GM12874 (cell line): ENCODE results near the gene GPR135.

Experiments
- TF ChIP-seq, protein P1 (sequence below): IDR thresholded peaks from 2 replicates; pipeline ENCODE4 v1.5.1; 2011; ENCODE audit warnings: low read depth, mild to moderate bottlenecking, control low read depth, low read length, moderate library complexity; ENCODE audit not compliant: insufficient read depth

Gene GPR135

DNA sequence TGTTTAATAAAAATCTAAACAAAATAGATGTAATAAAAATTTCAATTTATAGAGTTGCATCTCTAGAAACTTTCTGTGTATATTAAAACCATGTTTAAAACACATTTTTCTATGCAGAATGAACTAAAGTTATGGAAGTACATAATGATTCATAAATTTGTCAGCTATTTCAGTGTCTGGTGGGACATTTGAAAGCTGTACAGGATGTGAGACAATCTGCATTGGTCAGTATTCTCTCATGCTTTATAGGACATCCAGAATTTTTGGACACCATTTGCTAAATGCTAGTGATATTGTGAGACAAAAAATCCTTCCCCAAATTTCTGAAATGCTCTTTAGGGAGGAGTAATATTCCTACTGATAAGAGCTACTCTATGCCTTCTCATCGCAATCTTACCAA, 13.3 kb downstream of the GPR135 start:
- TF ChIP-seq, protein P1, sequence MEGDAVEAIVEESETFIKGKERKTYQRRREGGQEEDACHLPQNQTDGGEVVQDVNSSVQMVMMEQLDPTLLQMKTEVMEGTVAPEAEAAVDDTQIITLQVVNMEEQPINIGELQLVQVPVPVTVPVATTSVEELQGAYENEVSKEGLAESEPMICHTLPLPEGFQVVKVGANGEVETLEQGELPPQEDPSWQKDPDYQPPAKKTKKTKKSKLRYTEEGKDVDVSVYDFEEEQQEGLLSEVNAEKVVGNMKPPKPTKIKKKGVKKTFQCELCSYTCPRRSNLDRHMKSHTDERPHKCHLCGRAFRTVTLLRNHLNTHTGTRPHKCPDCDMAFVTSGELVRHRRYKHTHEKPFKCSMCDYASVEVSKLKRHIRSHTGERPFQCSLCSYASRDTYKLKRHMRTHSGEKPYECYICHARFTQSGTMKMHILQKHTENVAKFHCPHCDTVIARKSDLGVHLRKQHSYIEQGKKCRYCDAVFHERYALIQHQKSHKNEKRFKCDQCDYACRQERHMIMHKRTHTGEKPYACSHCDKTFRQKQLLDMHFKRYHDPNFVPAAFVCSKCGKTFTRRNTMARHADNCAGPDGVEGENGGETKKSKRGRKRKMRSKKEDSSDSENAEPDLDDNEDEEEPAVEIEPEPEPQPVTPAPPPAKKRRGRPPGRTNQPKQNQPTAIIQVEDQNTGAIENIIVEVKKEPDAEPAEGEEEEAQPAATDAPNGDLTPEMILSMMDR: no peak

DNA sequence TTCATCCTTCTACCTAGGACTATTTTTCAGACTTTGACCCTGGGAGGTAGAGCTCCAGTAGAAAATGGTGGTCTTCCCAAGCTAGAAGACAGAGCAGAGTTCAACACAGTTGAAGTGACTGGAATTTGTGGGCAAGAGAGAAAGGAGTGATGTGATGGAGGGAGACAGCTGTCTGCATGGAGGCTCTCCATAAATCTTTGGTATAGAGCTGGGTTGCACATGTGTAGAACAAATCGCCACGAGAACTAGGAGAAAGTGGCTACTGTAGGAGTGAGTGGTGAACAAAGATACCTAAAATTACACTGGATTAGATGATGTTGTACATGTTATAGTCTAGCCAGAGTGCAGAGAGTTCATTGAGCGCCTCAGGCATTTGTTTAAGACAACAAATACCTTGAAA, 14.5 kb downstream of the GPR135 start:
- TF ChIP-seq, protein P1: no peak

DNA sequence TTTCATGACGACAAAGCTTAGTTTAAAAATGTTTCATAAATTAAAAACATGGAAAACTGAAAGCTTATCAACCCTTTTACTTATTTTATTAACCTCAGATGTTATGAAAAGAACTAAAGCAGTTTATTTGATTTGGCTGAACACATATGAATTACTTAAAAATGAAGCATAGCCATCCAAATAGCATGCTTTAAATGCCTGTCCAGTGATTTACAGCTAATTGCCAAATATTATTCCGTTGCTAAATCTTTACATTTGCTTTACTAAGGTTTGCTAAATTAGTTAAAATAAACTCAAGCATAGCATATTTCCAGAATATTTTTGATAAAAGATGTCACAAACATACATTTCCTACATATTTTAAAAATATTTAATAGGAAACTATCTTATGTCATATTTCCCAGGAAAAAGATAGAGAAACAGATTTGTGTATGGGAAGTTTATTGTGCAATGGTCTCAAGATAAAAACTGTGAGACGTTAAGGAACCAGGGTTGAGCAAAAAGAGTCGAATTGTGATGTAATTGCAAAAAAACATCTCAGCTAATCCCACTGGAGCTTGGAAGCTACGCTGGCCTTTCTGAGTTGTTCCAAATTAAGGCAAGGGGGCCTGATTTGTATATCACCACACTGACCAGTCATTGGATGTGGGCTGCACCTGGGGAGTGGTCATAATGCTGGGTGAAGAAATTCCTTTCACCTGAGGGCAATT, 25.8 kb downstream of the GPR135 start:
- TF ChIP-seq, protein P1: no peak

DNA sequence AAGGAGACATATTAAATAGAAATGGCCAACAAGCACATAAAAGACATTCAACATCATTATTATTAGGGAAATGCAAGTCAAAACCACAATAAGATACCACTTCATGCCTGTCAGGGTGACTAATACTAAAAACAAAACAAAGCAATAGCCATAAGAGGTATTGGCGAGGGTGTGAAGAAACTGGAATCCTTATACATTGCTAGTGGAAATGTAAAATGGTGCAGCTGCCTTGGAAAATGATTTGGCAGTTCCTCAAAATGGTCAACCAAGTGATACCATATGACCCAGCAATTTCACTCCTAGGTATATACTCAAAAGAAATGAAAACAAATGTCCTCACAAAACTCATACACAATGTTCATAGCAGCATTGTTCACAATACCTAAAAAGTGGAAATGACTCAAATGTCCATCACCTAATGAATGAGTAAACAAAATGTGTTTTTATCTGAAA, 27.0 kb downstream of the GPR135 start:
- TF ChIP-seq, protein P1: no peak

DNA sequence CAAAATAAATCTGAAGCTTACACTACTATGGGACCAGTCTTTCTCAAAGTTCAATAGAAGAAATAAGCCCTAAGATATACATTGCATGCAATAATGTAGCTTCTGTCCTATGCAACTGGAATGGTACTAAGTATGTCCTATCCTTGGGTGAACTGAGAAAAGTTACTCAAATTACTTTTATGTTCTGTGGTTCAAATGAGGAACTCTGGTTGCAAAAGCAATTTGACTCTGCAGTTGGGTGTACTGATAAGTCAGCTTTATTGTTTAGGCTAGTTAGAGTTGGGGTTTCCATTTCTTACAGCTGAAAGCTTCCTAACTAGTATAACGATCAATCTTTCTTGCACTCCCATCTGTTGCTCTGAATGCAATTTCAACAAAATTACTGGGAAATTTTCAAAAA, 29.2 kb downstream of the GPR135 start:
- TF ChIP-seq, protein P1: no peak

DNA sequence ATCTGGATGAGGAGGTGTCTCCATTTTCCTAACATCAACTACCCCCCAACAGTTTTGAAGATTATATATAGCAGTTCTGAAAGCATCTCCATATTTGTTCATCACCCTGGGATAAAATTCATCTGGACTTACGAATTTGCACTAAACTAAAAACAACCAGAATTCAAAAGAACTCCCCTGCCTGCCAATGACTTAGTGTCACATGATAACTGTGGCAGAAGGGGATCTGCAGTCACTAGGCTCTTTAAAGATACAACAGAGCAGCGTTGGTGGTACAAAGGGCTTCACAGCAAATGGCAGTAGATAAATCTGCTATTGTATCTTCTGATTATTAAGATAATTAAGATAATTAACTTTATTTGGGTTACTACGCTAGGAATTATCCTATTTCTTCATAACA, 30.1 kb downstream of the GPR135 start:
- TF ChIP-seq, protein P1: no peak

DNA sequence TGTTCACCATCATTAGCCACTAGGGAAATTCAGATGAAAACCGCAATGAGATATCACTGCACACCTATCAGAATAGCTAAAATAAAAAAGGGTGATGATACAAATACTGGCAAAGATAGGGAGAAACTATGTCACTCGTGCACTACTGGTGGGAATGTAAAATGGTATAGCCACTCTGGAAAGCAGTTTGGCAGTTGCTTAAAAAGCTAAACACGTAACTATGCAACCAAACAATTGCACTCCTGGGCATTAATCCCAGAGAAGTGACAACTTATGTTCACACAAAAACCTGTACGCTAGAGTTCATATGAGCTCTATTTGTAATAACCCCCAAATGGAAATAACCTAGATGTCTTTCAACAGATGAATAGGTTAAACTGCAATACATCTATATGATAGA, 35.4 kb downstream of the GPR135 start:
- TF ChIP-seq, protein P1: no peak
